Measurements from ENCODE around the gene DDX1. TPM values are rescaled to one million over a fixed set of nuclear protein-coding genes. Genes with fewer than 3 reads are reported as not detected.

Gene DDX1
- total and polyA plus RNA-seq, 4 experiments from 2014 or later: 53.3 to 61.7 (median 57.1) TPM

- H3K27me3 ChIP-seq (ENCODE audit: insufficient read depth, low read length): no peaks in the 10 kb centered on the region
- no peaks in the 10 kb centered on the region for H3K4me1 ChIP-seq (ENCODE audit: insufficient read depth, low read length)
- ChIA-PET CTCF (ENCODE audit: partially characterized antibody) (interaction anchor here (0.9 to 5.6 kb wide), 4 partner anchors 8 to 972 kb away, joined by 3 to 29 read pairs (median 4); no protein-coding TSS in a partner anchor), POLR2A (ENCODE audit: partially characterized antibody) (no interaction called here)
- Mint-ChIP-seq H3K9me3 (peaks cover 0 to 9% (median 4%) of the 10 kb centered on the region in 8 donors), H3K27ac (peak overlapping the region in 4 of 7 donors; percentile 11 to 80 (median 42)), H3K27me3 (no peaks in the 10 kb centered on the region), H3K4me1 (peaks cover 0 to 5% (median 0%) of the 10 kb centered on the region in 4 donors), H3K4me3 (no peak overlapping the region), H3K36me3 (peaks cover 21 to 51% of the 10 kb centered on the region in 2 donors)
- no peaks in the 10 kb centered on the region for H3K9me3 ChIP-seq (ENCODE audit: control insufficient read depth in 1 of 2, low read length in 2 of 2)
- no peak overlapping the region for H3K4me3 ChIP-seq (ENCODE audit: low read length in 2 of 2)
- intact Hi-C loops (cut with micrococcal nuclease): loop anchor here (5.0 kb wide), 1 partner anchor 685 kb away; no protein-coding TSS in a partner anchor
- no peak overlapping the region for H3K27ac ChIP-seq (ENCODE audit: low read depth, low read length)
- peak; percentile 31 to 48 (median 40) for DNase-seq
- peaks cover 12% of the 10 kb centered on the region for H3K36me3 ChIP-seq (ENCODE audit: insufficient read depth, low read length)
These were observed 45.5 kb downstream of the DDX1 start for GRCh38 chr2:15636972-15637785.

DNA sequence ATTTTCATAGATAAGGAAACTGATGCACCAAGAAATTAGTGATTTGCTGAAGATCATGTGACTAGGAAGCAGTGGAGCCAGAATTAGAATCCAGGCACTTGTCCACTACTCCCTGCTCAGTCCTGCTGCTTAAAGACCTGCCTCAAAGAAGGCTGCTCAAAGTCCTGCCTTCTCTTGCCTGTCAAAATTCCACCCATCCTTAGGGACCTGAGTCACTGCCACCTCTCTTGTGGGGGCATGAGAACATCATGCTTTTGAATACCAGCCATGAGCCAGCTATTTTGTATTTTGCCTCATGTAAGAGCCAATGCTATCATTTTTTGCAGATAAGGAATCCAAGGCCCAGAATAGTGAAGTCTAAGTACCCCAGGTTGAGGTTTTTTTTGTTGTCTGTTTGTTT lies 47.1 kb downstream of the DDX1 start:
- no peak for DNase-seq
- POLR2A ChIA-PET (ENCODE audit: partially characterized antibody): no interaction called here

GRCh38 chr2:15639323-15640251 lies 47.9 kb downstream of the DDX1 start:
- Histone ChIP-seq H3K36me3 (ENCODE audit: insufficient read depth, low read length) (no peaks in the 10 kb centered on the region), H3K27ac (ENCODE audit: low read depth, low read length) (no peak overlapping the region), H3K9me3 (ENCODE audit: control insufficient read depth in 1 of 2, low read length in 2 of 2) (no peaks in the 10 kb centered on the region), H3K4me3 (ENCODE audit: low read length in 2 of 2) (no peak overlapping the region), H3K4me1 (ENCODE audit: insufficient read depth, low read length) (no peaks in the 10 kb centered on the region), H3K27me3 (ENCODE audit: insufficient read depth, low read length) (no peaks in the 10 kb centered on the region)
- Mint-ChIP-seq H3K4me1 (peaks cover 0 to 5% (median 0%) of the 10 kb centered on the region in 4 donors), H3K27me3 (no peaks in the 10 kb centered on the region), H3K36me3 (peaks cover 23 to 34% of the 10 kb centered on the region in 2 donors), H3K9me3 (peaks cover 0 to 9% (median 4%) of the 10 kb centered on the region in 8 donors), H3K4me3 (no peak overlapping the region), H3K27ac (no peak overlapping the region)
- CTCF ChIA-PET (ENCODE audit: partially characterized antibody): interaction anchor here (0.7 to 5.6 kb wide), 3 partner anchors 11 to 969 kb away, joined by 3 to 29 read pairs (median 4); no protein-coding TSS in a partner anchor
- intact Hi-C loops (cut with micrococcal nuclease): loop anchor here (5.0 kb wide), 1 partner anchor 683 kb away; no protein-coding TSS in a partner anchor
- POLR2A ChIA-PET (ENCODE audit: partially characterized antibody): no interaction called here
- DNase-seq: no peak

More for the DNA sequence above, 47.1 kb downstream of the DDX1 start:
- Histone ChIP-seq H3K27me3 (ENCODE audit: insufficient read depth, low read length) (no peaks in the 10 kb centered on the region), H3K36me3 (ENCODE audit: insufficient read depth, low read length) (no peaks in the 10 kb centered on the region), H3K27ac (ENCODE audit: low read depth, low read length) (no peak overlapping the region), H3K4me3 (ENCODE audit: low read length in 2 of 2) (no peak overlapping the region), H3K9me3 (ENCODE audit: control insufficient read depth in 1 of 2, low read length in 2 of 2) (no peaks in the 10 kb centered on the region), H3K4me1 (ENCODE audit: insufficient read depth, low read length) (no peaks in the 10 kb centered on the region)
- intact Hi-C loops (cut with micrococcal nuclease): loop anchor here (5.0 kb wide), 1 partner anchor 684 kb away; no protein-coding TSS in a partner anchor
- peaks cover 0 to 9% (median 4%) of the 10 kb centered on the region in 8 donors for H3K9me3 Mint-ChIP-seq
- H3K27ac Mint-ChIP-seq: peak overlapping the region in 1 of 7 donors; percentile 69
- peaks cover 0 to 5% (median 0%) of the 10 kb centered on the region in 4 donors for H3K4me1 Mint-ChIP-seq
- H3K36me3 Mint-ChIP-seq: peaks cover 23 to 41% of the 10 kb centered on the region in 2 donors
- CTCF ChIA-PET (ENCODE audit: partially characterized antibody): interaction anchor here (1.1 to 5.6 kb wide), 2 partner anchors 10 to 970 kb away, joined by 4 to 29 read pairs; no protein-coding TSS in a partner anchor
- no peaks in the 10 kb centered on the region for H3K27me3 Mint-ChIP-seq
- no peak overlapping the region for H3K4me3 Mint-ChIP-seq

DNA sequence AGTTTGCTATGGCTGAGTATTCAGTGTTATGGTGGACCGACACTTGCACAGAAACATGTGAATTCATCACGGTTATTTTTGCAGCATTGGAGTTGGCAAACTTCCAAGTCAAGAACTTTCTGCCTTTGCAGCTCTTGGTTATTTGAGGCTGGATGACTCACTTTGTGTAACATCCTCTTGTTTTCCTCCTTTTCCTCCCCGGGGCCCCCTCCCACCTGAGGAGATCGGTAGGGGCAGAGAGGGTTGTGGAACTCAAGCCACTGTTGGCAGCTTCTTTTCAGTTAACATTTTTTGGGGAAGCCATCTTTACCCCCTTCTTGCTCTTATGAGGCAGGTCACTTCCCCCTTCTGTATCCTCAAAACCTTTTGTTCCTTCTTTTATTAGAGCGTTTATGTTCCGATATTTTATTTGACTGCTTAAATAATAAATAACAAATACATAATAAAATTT lies 48.6 kb downstream of the DDX1 start:
- Mint-ChIP-seq H3K4me3 (no peak overlapping the region), H3K27ac (peak overlapping the region in 1 of 7 donors; percentile 7), H3K9me3 (peaks cover 0 to 9% (median 4%) of the 10 kb centered on the region in 8 donors), H3K4me1 (peaks cover 0 to 5% (median 0%) of the 10 kb centered on the region in 4 donors), H3K36me3 (peaks cover 23 to 30% of the 10 kb centered on the region in 2 donors), H3K27me3 (no peaks in the 10 kb centered on the region)
- ChIA-PET POLR2A (ENCODE audit: partially characterized antibody) (no interaction called here), CTCF (ENCODE audit: partially characterized antibody) (interaction anchor here (0.8 to 5.6 kb wide), 2 partner anchors 11 to 969 kb away, joined by 4 to 29 read pairs; no protein-coding TSS in a partner anchor)
- DNase-seq: no peak
- intact Hi-C loops (cut with micrococcal nuclease): no loop called here
- Histone ChIP-seq H3K27me3 (ENCODE audit: insufficient read depth, low read length) (no peaks in the 10 kb centered on the region), H3K27ac (ENCODE audit: low read depth, low read length) (no peak overlapping the region), H3K4me3 (ENCODE audit: low read length in 2 of 2) (no peak overlapping the region), H3K9me3 (ENCODE audit: control insufficient read depth in 1 of 2, low read length in 2 of 2) (no peaks in the 10 kb centered on the region), H3K36me3 (ENCODE audit: insufficient read depth, low read length) (no peaks in the 10 kb centered on the region), H3K4me1 (ENCODE audit: insufficient read depth, low read length) (no peaks in the 10 kb centered on the region)

GRCh38 chr2:15640784-15641183 lies 49.1 kb downstream of the DDX1 start:
- no peaks in the 10 kb centered on the region for H3K4me1 ChIP-seq (ENCODE audit: insufficient read depth, low read length)
- H3K27ac ChIP-seq (ENCODE audit: low read depth, low read length): no peak overlapping the region
- DNase-seq: no peak
- H3K4me3 Mint-ChIP-seq: no peak overlapping the region
- no peak overlapping the region for H3K4me3 ChIP-seq (ENCODE audit: low read length in 2 of 2)
- H3K27me3 Mint-ChIP-seq: no peaks in the 10 kb centered on the region
- no peaks in the 10 kb centered on the region for H3K9me3 ChIP-seq (ENCODE audit: control insufficient read depth in 1 of 2, low read length in 2 of 2)
- peaks cover 23 to 28% of the 10 kb centered on the region in 2 donors for H3K36me3 Mint-ChIP-seq
- ChIA-PET POLR2A (ENCODE audit: partially characterized antibody) (no interaction called here), CTCF (ENCODE audit: partially characterized antibody) (interaction anchor here (5.6 kb wide), 1 partner anchor 968 kb away, joined by 29 read pairs; no protein-coding TSS in a partner anchor)
- intact Hi-C loops (cut with micrococcal nuclease): no loop called here
- peaks cover 0 to 9% (median 4%) of the 10 kb centered on the region in 8 donors for H3K9me3 Mint-ChIP-seq
- H3K27ac Mint-ChIP-seq: peak overlapping the region in 1 of 7 donors; percentile 7
- no peaks in the 10 kb centered on the region for H3K27me3 ChIP-seq (ENCODE audit: insufficient read depth, low read length)
- H3K4me1 Mint-ChIP-seq: peaks cover 0 to 5% (median 0%) of the 10 kb centered on the region in 4 donors
- H3K36me3 ChIP-seq (ENCODE audit: insufficient read depth, low read length): no peaks in the 10 kb centered on the region

- H3K27me3 Mint-ChIP-seq: no peaks in the 10 kb centered on the region
- H3K27ac Mint-ChIP-seq: no peak overlapping the region
- Histone ChIP-seq H3K36me3 (ENCODE audit: insufficient read depth, low read length) (no peaks in the 10 kb centered on the region), H3K27me3 (ENCODE audit: insufficient read depth, low read length) (no peaks in the 10 kb centered on the region), H3K4me1 (ENCODE audit: insufficient read depth, low read length) (no peaks in the 10 kb centered on the region), H3K27ac (ENCODE audit: low read depth, low read length) (no peak overlapping the region), H3K9me3 (ENCODE audit: control insufficient read depth in 1 of 2, low read length in 2 of 2) (no peaks in the 10 kb centered on the region), H3K4me3 (ENCODE audit: low read length in 2 of 2) (no peak overlapping the region)
- H3K4me3 Mint-ChIP-seq: no peak overlapping the region
- POLR2A ChIA-PET (ENCODE audit: partially characterized antibody): no interaction called here
- H3K9me3 Mint-ChIP-seq: peaks cover 0 to 9% (median 4%) of the 10 kb centered on the region in 8 donors
- DNase-seq: no peak
- intact Hi-C loops (cut with micrococcal nuclease): no loop called here
- CTCF ChIA-PET (ENCODE audit: partially characterized antibody): no interaction called here
- H3K36me3 Mint-ChIP-seq: peaks cover 23% of the 10 kb centered on the region in 2 donors
- peaks cover 0 to 5% (median 0%) of the 10 kb centered on the region in 4 donors for H3K4me1 Mint-ChIP-seq
These were observed 49.9 kb downstream of the DDX1 start for GRCh38 chr2:15641530-15641982.
